ENCODE results near the gene C1orf115.
A peak's percentile ranks its signal among the peaks of the same experiment; 100 is the strongest.
"Not testable (repeated sequence)": the region's sequence is repeated elsewhere in the genome, so short reads cannot be mapped to it uniquely, and the experiment has no call there.

C1orf115 gene

GRCh38 chr1:220690140-220691052, at the start of gene C1orf115:
C1orf115 (plus strand) TSS chr1:220690363; CDS start chr1:220690403, 40 bp downstream.
- peak; percentile 92 for DNase-seq

- no peak for DNase-seq
Measured at GRCh38 chr1:220642285-220642684, 47.9 kb upstream of the C1orf115 start.

- DNase-seq: no peak
Measured at GRCh38 chr1:220652995-220653394, 37.2 kb upstream of the C1orf115 start.

GRCh38 chr1:220655509-220655908, 34.7 kb upstream of the C1orf115 start:
- DNase-seq: no peak

GRCh38 chr1:220655961-220656740, 34.0 kb upstream of the C1orf115 start:
- DNase-seq: no peak

GRCh38 chr1:220666349-220666748, 23.8 kb upstream of the C1orf115 start:
- no peak for DNase-seq

- no peak for DNase-seq
Measured at GRCh38 chr1:220669005-220669404, 21.2 kb upstream of the C1orf115 start.

GRCh38 chr1:220670365-220670764, 19.8 kb upstream of the C1orf115 start:
- DNase-seq: no peak

GRCh38 chr1:220673921-220674320, 16.2 kb upstream of the C1orf115 start:
- DNase-seq: no peak

GRCh38 chr1:220677251-220677650, 12.9 kb upstream of the C1orf115 start:
- no peak for DNase-seq

- no peak for DNase-seq
Measured at GRCh38 chr1:220680085-220680687, 10.0 kb upstream of the C1orf115 start.

GRCh38 chr1:220681220-220681880, 8.8 kb upstream of the C1orf115 start:
- no peak for DNase-seq

- no peak for DNase-seq
Measured at GRCh38 chr1:220682901-220683576, 7.1 kb upstream of the C1orf115 start.

GRCh38 chr1:220683716-220684115, 6.4 kb upstream of the C1orf115 start:
- DNase-seq: not testable (repeated sequence)

- DNase-seq: no peak
Measured at GRCh38 chr1:220684890-220685289, 5.3 kb upstream of the C1orf115 start.

GRCh38 chr1:220685879-220686278, 4.3 kb upstream of the C1orf115 start:
- DNase-seq: no peak

GRCh38 chr1:220687809-220688208, 2.4 kb upstream of the C1orf115 start:
- no peak for DNase-seq

- no peak for DNase-seq
Measured at GRCh38 chr1:220689666-220690065, 497 bp upstream of the C1orf115 start.

GRCh38 chr1:220691053-220691684, 1.0 kb downstream of the C1orf115 start:
- peak; percentile 33 for DNase-seq

- peak; percentile 34 for DNase-seq
Measured at GRCh38 chr1:220692436-220693228, 2.5 kb downstream of the C1orf115 start.

GRCh38 chr1:220694866-220695382, 4.8 kb downstream of the C1orf115 start:
- DNase-seq: peak; percentile 23
